K562 (cell line): ENCODE measurements around the gene DDOST. TPM values are rescaled to one million over a fixed set of nuclear protein-coding genes. Genes with fewer than 3 reads are reported as not detected.
A peak's percentile ranks its signal among the peaks of the same experiment; 100 is the strongest.

Source experiments
- CTCF ChIP-seq, 3 experiments: IDR thresholded peaks in 2 of 3; conservative IDR thresholded peaks in 1 of 3; 2 replicates each; pipeline ENCODE4 v1.5.1; 2011 to 2012; ENCODE audit warnings: low read length in 3 of 3, mild to moderate bottlenecking in 3 of 3, control low read depth in 2 of 3, improper control_type of control experiment in 1 of 3, inconsistent platforms in 1 of 3, low read depth in 1 of 3, mixed read lengths in 1 of 3, moderate library complexity in 1 of 3; ENCODE audit not compliant: insufficient read depth in 2 of 3
- E2F8 ChIP-seq: fragments of 450-650 bp; IDR thresholded peaks from 2 replicates; pipeline ENCODE4 v1.7.1; 2018; ENCODE audit warnings: mild to moderate bottlenecking, low read depth; ENCODE audit not compliant: partially characterized antibody
- ELF2 ChIP-seq: fragments of 250-450 bp; sonication (Bioruptor Pico); IDR thresholded peaks from 2 replicates; pipeline ENCODE4 v1.5.0; 2021; ENCODE audit warnings: mild to moderate bottlenecking
- FOXP1 ChIP-seq: sonication (generic); formaldehyde crosslinking; IDR thresholded peaks from 2 replicates; pipeline ENCODE4 v1.8.0; 2022; ENCODE audit warnings: mild to moderate bottlenecking, missing genetic modification reagents
- HOXB6 ChIP-seq: fragments of 250-450 bp; sonication (Bioruptor Pico); IDR thresholded peaks from 2 replicates; pipeline ENCODE4 v1.5.1; 2022; ENCODE audit warnings: mild to moderate bottlenecking, borderline replicate concordance
- MYNN ChIP-seq, 2 experiments: sonication (generic); formaldehyde crosslinking in 1 of 2; IDR thresholded peaks; 2 replicates each; pipeline versions ENCODE4 v1.5.0 to v1.6.1; 2016 to 2020; ENCODE audit warnings: antibody characterized with exemption in 1 of 2, missing genetic modification reagents in 1 of 2
- PBX2 ChIP-seq, 2 experiments: IDR thresholded peaks in 1 of 2; conservative IDR thresholded peaks in 1 of 2; 2 replicates each; pipeline ENCODE4 v1.6.1; 2016; ENCODE audit warnings: low read depth in 2 of 2, mild to moderate bottlenecking in 1 of 2, missing compliant biosample characterization in 1 of 2, missing genetic modification characterization in 1 of 2, moderate library complexity in 1 of 2
- PKNOX1 ChIP-seq: fragments of 450-650 bp; IDR thresholded peaks from 2 replicates; pipeline ENCODE4 v1.6.1; 2016
- RCOR1 ChIP-seq, 2 experiments: IDR thresholded peaks; 2 replicates each; pipeline ENCODE4 v1.6.1; 2012; ENCODE audit warnings: low read depth in 2 of 2, low read length in 2 of 2, borderline replicate concordance in 1 of 2, improper control_type of control experiment in 1 of 2
- ZNF551 ChIP-seq: fragments of 250-450 bp; sonication (Bioruptor Pico); IDR thresholded peaks from 2 replicates; pipeline ENCODE4 v1.5.0; 2021; ENCODE audit warnings: mild to moderate bottlenecking, moderate library complexity
- polyA plus RNA-seq, 8 experiments: library from polyadenylated mRNA; depleted of rRNA in 4 of 8; stranded (reverse) in 5 of 8; unstranded in 3 of 8; fragments of >200 nt; fragmentation: Nextera tagmentation in 2 of 8; fragmentation: Illumina TruSeq in 1 of 8; extraction: Ambion mirVana in 2 of 8; extraction: Trizol in 1 of 8; gene quantifications; 2 replicates each; pipeline versions ENCODE4 v1.2.1 to v1.2.3, GENCODE V29; 2011 to 2014; ENCODE audit warnings: inconsistent platforms in 1 of 8, missing spikeins in 1 of 8
- total RNA-seq, 7 experiments: library from RNA; depleted of rRNA in 6 of 7; stranded (reverse); fragments of >200 nt in 6 of 7; fragmentation: Illumina TruSeq in 2 of 7; extraction: Trizol in 2 of 7; gene quantifications; 2 replicates each; pipeline versions ENCODE4 v1.2.1 to v1.2.3, GENCODE V29; 2011 to 2021; ENCODE audit warnings: low replicate concordance in 1 of 7

The DDOST gene
- total and polyA plus RNA-seq, 9 of the 15 experiments (the other 6 are each of a cell fraction or from before 2014, with no cell fraction given) = 173 to 306 (median 222) TPM

- peak; percentile 17 for TF ChIP-seq E2F8
- TF ChIP-seq ZNF551 (CRISPR knock-in tag) = no peak
- TF ChIP-seq FOXP1 (CRISPR knock-in tag) = no peak
- TF ChIP-seq PKNOX1 = peak; percentile 84
- TF ChIP-seq RCOR1 (IDR thresholded peaks at IDR 0.05; ENCODE audit: borderline replicate concordance in 1 of 2, low read depth in 2 of 2, low read length in 2 of 2) = peak in 1 of 2 experiments; percentile 41; a peak in 1 of 4 replicates
- TF ChIP-seq CTCF (IDR thresholded peaks at IDR 0.05 in 2 of 3, conservative IDR thresholded peaks at IDR 0.05 in 1 of 3; ENCODE audit: insufficient read depth in 2 of 3, low read depth in 1 of 3, low read length in 3 of 3) = peak; percentile 89 to 97 (median 92)
- 0 out of 2 replicates have a peak, but pooled peaks have one; percentile 4 for TF ChIP-seq HOXB6
- no peak for TF ChIP-seq ELF2 (CRISPR knock-in tag)
- 0 out of 2 replicates have a peak, but pooled peaks have one; percentile 51 for TF ChIP-seq MYNN (IDR thresholded peaks at IDR 0.05)
- no peak for TF ChIP-seq MYNN (CRISPR knock-in tag; IDR thresholded peaks at IDR 0.05)
- TF ChIP-seq PBX2 (CRISPR knock-in tag; IDR thresholded peaks at IDR 0.05; ENCODE audit: low read depth) = no peak
- TF ChIP-seq PBX2 (tag; conservative IDR thresholded peaks at IDR 0.05; ENCODE audit: low read depth) = peak; percentile 49; the same call in 1 of the 2 replicates
These were observed 21.0 kb downstream of the DDOST start (continued) for GRCh38 chr1:20640183-20640597.
